AG10803 (cell line): ENCODE results near the gene DNAH12.

Source experiments
- DNase-seq: peaks from one replicate; pipeline ENCODE4 v3.0.0; 2010; ENCODE audit warnings: low read depth
- H3K4me3 ChIP-seq: 2 replicates; pipeline ENCODE4 v1.5.1; 2011; ENCODE audit warnings: mild to moderate bottlenecking, low read length, control low read depth
- CTCF ChIP-seq: conservative IDR thresholded peaks from 2 replicates; pipeline ENCODE4 v1.5.1; 2011; ENCODE audit warnings: mild to moderate bottlenecking, low read length, control low read depth, inconsistent platforms

Gene DNAH12

GRCh38 chr3:57436195-57436761, 107.9 kb downstream of the DNAH12 start:
- H3K4me3 ChIP-seq: no peak overlapping the region
- DNase-seq: no peak
- TF ChIP-seq CTCF: no peak

GRCh38 chr3:57434041-57434440, 110.1 kb downstream of the DNAH12 start:
- peak; percentile 21 for DNase-seq

GRCh38 chr3:57423335-57423734, 120.8 kb downstream of the DNAH12 start:
- no peak overlapping the region for H3K4me3 ChIP-seq
- DNase-seq: no peak
- TF ChIP-seq CTCF: no peak

More at GRCh38 chr3:57434041-57434440, 110.1 kb downstream of the DNAH12 start:
- no peak overlapping the region for H3K4me3 ChIP-seq
- TF ChIP-seq CTCF: peak; percentile 53

GRCh38 chr3:57421336-57421735, 122.8 kb downstream of the DNAH12 start:
- no peak for DNase-seq
- no peak for TF ChIP-seq CTCF
- H3K4me3 ChIP-seq: no peak overlapping the region

GRCh38 chr3:57420001-57420400, 124.1 kb downstream of the DNAH12 start:
- no peak for TF ChIP-seq CTCF
- DNase-seq: no peak
- H3K4me3 ChIP-seq: no peak overlapping the region

GRCh38 chr3:57411715-57412114, 132.4 kb downstream of the DNAH12 start:
- H3K4me3 ChIP-seq: no peak overlapping the region
- TF ChIP-seq CTCF: no peak
- DNase-seq: no peak

GRCh38 chr3:57409471-57409870, 134.7 kb downstream of the DNAH12 start:
- no peak for TF ChIP-seq CTCF
- H3K4me3 ChIP-seq: no peak overlapping the region
- no peak for DNase-seq
